ENCODE measurements around the gene PNRC1.
A peak's percentile ranks its signal among the peaks of the same experiment; 100 is the strongest.

DNA sequence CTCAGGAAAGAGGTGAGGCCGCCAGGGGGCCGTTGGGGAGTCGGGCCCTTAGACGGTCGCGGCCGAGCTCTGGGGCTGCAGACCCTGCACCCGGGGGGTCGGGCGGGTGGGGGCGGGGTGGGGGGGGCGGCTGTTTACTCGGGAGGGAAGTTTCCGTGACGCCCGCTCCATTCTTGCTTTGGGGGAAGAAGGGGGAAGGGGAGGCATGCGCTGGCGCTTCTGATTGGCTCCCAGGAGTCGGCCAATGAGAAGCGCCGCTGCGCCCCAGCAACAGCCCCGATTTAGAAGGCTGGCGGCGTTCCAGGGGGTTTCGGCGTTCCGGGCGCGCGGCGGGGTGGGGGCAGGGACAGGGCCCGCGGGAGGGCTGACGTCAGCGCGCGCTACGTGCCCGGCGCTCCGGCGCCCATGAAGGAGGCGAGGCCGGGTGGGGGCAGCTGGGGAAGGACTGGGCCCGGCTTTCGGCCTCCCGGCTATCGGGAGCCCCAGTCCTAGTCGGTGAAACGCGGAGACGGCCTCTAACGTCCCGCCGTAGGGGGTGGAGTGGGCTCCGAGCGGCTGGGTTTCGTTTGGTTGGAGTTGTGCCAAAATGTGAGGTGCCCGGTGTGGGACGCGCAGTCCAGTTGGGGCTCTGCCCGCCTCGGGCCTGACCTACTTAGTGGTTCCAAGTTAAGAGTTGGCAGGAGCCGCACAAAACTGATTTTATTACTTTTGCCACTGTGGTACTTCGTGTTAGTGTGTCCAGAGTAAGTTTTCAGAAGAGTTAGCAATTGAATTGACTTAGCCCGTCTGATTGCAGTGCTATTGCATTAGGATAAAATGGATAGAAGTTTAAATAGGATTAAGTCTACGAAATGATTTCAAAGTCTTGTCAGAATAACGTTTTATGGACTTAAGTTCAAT lies 1.1 kb downstream of the PNRC1 start:
- TF ChIP-seq, protein P1, sequence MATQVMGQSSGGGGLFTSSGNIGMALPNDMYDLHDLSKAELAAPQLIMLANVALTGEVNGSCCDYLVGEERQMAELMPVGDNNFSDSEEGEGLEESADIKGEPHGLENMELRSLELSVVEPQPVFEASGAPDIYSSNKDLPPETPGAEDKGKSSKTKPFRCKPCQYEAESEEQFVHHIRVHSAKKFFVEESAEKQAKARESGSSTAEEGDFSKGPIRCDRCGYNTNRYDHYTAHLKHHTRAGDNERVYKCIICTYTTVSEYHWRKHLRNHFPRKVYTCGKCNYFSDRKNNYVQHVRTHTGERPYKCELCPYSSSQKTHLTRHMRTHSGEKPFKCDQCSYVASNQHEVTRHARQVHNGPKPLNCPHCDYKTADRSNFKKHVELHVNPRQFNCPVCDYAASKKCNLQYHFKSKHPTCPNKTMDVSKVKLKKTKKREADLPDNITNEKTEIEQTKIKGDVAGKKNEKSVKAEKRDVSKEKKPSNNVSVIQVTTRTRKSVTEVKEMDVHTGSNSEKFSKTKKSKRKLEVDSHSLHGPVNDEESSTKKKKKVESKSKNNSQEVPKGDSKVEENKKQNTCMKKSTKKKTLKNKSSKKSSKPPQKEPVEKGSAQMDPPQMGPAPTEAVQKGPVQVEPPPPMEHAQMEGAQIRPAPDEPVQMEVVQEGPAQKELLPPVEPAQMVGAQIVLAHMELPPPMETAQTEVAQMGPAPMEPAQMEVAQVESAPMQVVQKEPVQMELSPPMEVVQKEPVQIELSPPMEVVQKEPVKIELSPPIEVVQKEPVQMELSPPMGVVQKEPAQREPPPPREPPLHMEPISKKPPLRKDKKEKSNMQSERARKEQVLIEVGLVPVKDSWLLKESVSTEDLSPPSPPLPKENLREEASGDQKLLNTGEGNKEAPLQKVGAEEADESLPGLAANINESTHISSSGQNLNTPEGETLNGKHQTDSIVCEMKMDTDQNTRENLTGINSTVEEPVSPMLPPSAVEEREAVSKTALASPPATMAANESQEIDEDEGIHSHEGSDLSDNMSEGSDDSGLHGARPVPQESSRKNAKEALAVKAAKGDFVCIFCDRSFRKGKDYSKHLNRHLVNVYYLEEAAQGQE (IDR thresholded peaks at IDR 0.05; ENCODE audit: low read depth), result no peak
- TF ChIP-seq, protein P2, sequence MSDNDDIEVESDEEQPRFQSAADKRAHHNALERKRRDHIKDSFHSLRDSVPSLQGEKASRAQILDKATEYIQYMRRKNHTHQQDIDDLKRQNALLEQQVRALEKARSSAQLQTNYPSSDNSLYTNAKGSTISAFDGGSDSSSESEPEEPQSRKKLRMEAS (IDR thresholded peaks at IDR 0.05), result peak; percentile 62
- peak; percentile 81 for TF ChIP-seq TAF1 (IDR thresholded peaks at IDR 0.05; ENCODE audit: low read depth)
- TF ChIP-seq YY1 (IDR thresholded peaks at IDR 0.05; ENCODE audit: low read depth), result peak; percentile 86
- TF ChIP-seq EP300 (IDR thresholded peaks at IDR 0.05; ENCODE audit: borderline replicate concordance), result peak; percentile 86

Measured in Ishikawa (cell line).